ENCODE data around the gene POLR2L.

DNA sequence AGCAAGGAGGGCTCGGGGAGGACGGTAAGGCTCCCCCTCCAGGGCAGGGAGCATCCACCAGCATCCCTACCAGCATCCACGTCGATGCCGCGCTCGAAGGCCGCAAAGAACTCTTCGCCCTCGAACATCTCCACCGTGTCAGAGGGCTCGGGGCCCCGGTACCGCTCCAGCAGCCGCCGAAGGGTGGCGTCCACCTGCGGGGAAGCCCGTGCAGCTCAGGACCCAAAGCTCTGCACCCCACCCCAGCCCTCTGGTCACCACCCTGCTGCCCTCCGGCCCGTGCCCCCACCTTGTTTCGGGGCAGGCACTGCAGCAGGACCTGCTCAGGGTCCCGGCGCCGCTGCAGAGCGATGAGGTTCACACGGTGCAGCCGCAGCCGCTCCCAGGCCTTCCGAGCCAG is 41.9 kb downstream of the POLR2L start:
- TF ChIP-seq POLR2A (IDR thresholded peaks at IDR 0.05; ENCODE audit: low read length) (no peak), GATA1 (IDR thresholded peaks at IDR 0.05; ENCODE audit: low read depth, low read length) (no peak)

Measured in erythroblast (primary cell).